HEK293 (cell line): Measurements from ENCODE around the gene INSYN2B.

ENCODE experiments used
- CTCF ChIA-PET: fragments of 350-600 bp; formaldehyde crosslinking; extraction: SDS; loops from one replicate; lab custom pipeline; 2021; ENCODE audit warnings: antibody characterized with exemption; lab: Yijun Ruan, JAX
- POLR2A ChIA-PET: fragments of 300-600 bp; formaldehyde crosslinking; extraction: SDS; loops from one replicate; lab custom pipeline; 2020; ENCODE audit warnings: antibody characterized with exemption, inconsistent platforms; lab: Yijun Ruan, JAX
- H3K27ac ChIP-seq: fragments of 200-500 bp; sonication (Bioruptor generic); 2 replicates; pipeline ENCODE4 v1.5.1; 2014; ENCODE audit warnings: low read depth, low read length, control low read depth, inconsistent platforms; ENCODE audit errors: extremely low read depth
- H3K36me3 ChIP-seq, 2 experiments: fragments of 200-500 bp in 1 of 2; sonication (Bioruptor generic) in 1 of 2; 1 replicate in 1 of 2; 2 replicates in 1 of 2; pipeline ENCODE4 v1.5.1; 2014 to 2017; ENCODE audit warnings: inconsistent platforms in 2 of 2, low read length in 2 of 2; ENCODE audit not compliant: control insufficient read depth in 2 of 2, insufficient read depth in 1 of 2
- H3K4me1 ChIP-seq: fragments of 200-500 bp; sonication (Bioruptor generic); 2 replicates; pipeline ENCODE4 v1.5.1; 2014; ENCODE audit warnings: mild to moderate bottlenecking, low read length, inconsistent platforms; ENCODE audit not compliant: control insufficient read depth, insufficient read depth
- H3K4me3 ChIP-seq: 2 replicates; pipeline ENCODE4 v1.5.1; 2011; ENCODE audit warnings: low read depth, mild to moderate bottlenecking, control low read depth, low read length, moderate library complexity
- H3K9me3 ChIP-seq: fragments of 200-500 bp; sonication (Bioruptor generic); 2 replicates; pipeline ENCODE4 v1.5.1; 2014; ENCODE audit warnings: low read depth, low read length, inconsistent platforms; ENCODE audit not compliant: control insufficient read depth, insufficient read depth
- ATF2 ChIP-seq: fragments of 450-650 bp; formaldehyde crosslinking; IDR thresholded peaks from 2 replicates; pipeline ENCODE4 v1.5.1; 2016; ENCODE audit warnings: missing biosample characterization, missing genetic modification characterization, low read depth
- GFI1B ChIP-seq: fragments of 450-650 bp; formaldehyde crosslinking; IDR thresholded peaks from 2 replicates; pipeline ENCODE4 v1.5.1; 2016; ENCODE audit warnings: missing biosample characterization, missing genetic modification characterization
- KLF10 ChIP-seq: fragments of 450-650 bp; IDR thresholded peaks from 2 replicates; pipeline ENCODE4 v1.5.1; 2018; ENCODE audit warnings: missing biosample characterization, mild to moderate bottlenecking, missing genetic modification characterization
- MYNN ChIP-seq: fragments of 450-650 bp; formaldehyde crosslinking; IDR thresholded peaks from 2 replicates; pipeline ENCODE4 v1.5.1; 2016; ENCODE audit warnings: missing biosample characterization, missing genetic modification characterization, borderline replicate concordance
- ZBTB10 ChIP-seq: fragments of 450-650 bp; formaldehyde crosslinking; IDR thresholded peaks from 2 replicates; pipeline ENCODE4 v1.5.1; 2016; ENCODE audit warnings: missing biosample characterization, missing genetic modification characterization
- ZBTB17 ChIP-seq: fragments of 450-650 bp; formaldehyde crosslinking; IDR thresholded peaks from 2 replicates; pipeline ENCODE4 v1.5.1; 2016; ENCODE audit warnings: missing biosample characterization, missing genetic modification characterization
- ZBTB44 ChIP-seq: fragments of 450-650 bp; IDR thresholded peaks from 2 replicates; pipeline ENCODE4 v1.5.1; 2018; ENCODE audit warnings: missing biosample characterization, mild to moderate bottlenecking, missing genetic modification characterization
- ZBTB8A ChIP-seq: fragments of 450-650 bp; formaldehyde crosslinking; IDR thresholded peaks from 2 replicates; pipeline ENCODE4 v1.5.1; 2016; ENCODE audit warnings: missing biosample characterization, missing genetic modification characterization
- ZNF23 ChIP-seq: fragments of 450-650 bp; formaldehyde crosslinking; IDR thresholded peaks from 2 replicates; pipeline ENCODE4 v1.5.1; 2016; ENCODE audit warnings: missing biosample characterization, missing genetic modification characterization, borderline replicate concordance
- ZNF274 ChIP-seq, 2 experiments: fragments of 200-500 bp in 1 of 2; fragments of 450-650 bp in 1 of 2; sonication (Bioruptor generic) in 1 of 2; formaldehyde crosslinking in 1 of 2; IDR thresholded peaks; 2 replicates each; pipeline versions ENCODE4 v1.5.1 to v1.6.1; 2014 to 2016; ENCODE audit warnings: borderline replicate concordance in 1 of 2, inconsistent platforms in 1 of 2, low read length in 1 of 2, missing biosample characterization in 1 of 2, missing genetic modification characterization in 1 of 2
- ZNF335 ChIP-seq: fragments of 450-650 bp; formaldehyde crosslinking; conservative IDR thresholded peaks from 2 replicates; pipeline ENCODE4 v1.5.1; 2016; ENCODE audit warnings: missing biosample characterization, missing genetic modification characterization
- ZNF354C ChIP-seq: fragments of 450-650 bp; formaldehyde crosslinking; IDR thresholded peaks from 2 replicates; pipeline ENCODE4 v1.5.1; 2016; ENCODE audit warnings: missing biosample characterization, missing genetic modification characterization, low read depth, borderline replicate concordance
- ZNF366 ChIP-seq: fragments of 450-650 bp; formaldehyde crosslinking; conservative IDR thresholded peaks from 2 replicates; pipeline ENCODE4 v1.5.1; 2016; ENCODE audit warnings: missing biosample characterization, missing genetic modification characterization
- ZNF398 ChIP-seq: fragments of 450-650 bp; formaldehyde crosslinking; IDR thresholded peaks from 2 replicates; pipeline ENCODE4 v1.5.1; 2017; ENCODE audit warnings: missing biosample characterization, missing genetic modification characterization
- ZNF426 ChIP-seq: fragments of 450-650 bp; formaldehyde crosslinking; IDR thresholded peaks from 2 replicates; pipeline ENCODE4 v1.5.1; 2017; ENCODE audit warnings: missing biosample characterization, missing genetic modification characterization, mild to moderate bottlenecking, inconsistent platforms, moderate library complexity
- ZNF596 ChIP-seq: fragments of 450-650 bp; IDR thresholded peaks from 2 replicates; pipeline ENCODE4 v1.5.0; 2018; ENCODE audit warnings: missing biosample characterization, mild to moderate bottlenecking, missing genetic modification characterization, moderate library complexity
- ZSCAN5A ChIP-seq: fragments of 450-650 bp; formaldehyde crosslinking; IDR thresholded peaks from 2 replicates; pipeline ENCODE4 v1.5.1; 2016; ENCODE audit warnings: missing biosample characterization, missing genetic modification characterization

The INSYN2B gene

GRCh38 chr5:169978714-169979113, 1.6 kb downstream of the INSYN2B start:
- no peaks in the 10 kb centered on the region for H3K9me3 ChIP-seq
- no peaks in the 10 kb centered on the region for H3K4me1 ChIP-seq
- no peak overlapping the region for H3K4me3 ChIP-seq
- H3K36me3 ChIP-seq: no peaks in the 10 kb centered on the region
- no peak overlapping the region for H3K27ac ChIP-seq
- CTCF ChIA-PET: interaction anchor here (0.7 to 3.8 kb wide), 4 partner anchors 9 to 460 kb away, joined by 4 to 59 read pairs (median 17); no protein-coding TSS in a partner anchor
- TF ChIP-seq MYNN (tag by site-specific recombination) (no peak), ZNF274 (IDR thresholded peaks at IDR 0.05; ENCODE audit: low read length) (no peak), ZNF274 (tag by site-specific recombination; IDR thresholded peaks at IDR 0.05; ENCODE audit: borderline replicate concordance) (no peak), ZNF398 (no peak), ZBTB8A (tag by site-specific recombination) (no peak), ZNF596 (no peak), ATF2 (tag by site-specific recombination) (no peak), ZNF354C (no peak), GFI1B (tag by site-specific recombination) (no peak), ZBTB44 (tag by site-specific recombination) (no peak), ZNF335 (tag by site-specific recombination) (no peak), ZNF366 (no peak), ZNF23 (tag by site-specific recombination) (no peak)
- POLR2A ChIA-PET: no interaction called here

- H3K36me3 ChIP-seq: no peaks in the 10 kb centered on the region
- TF ChIP-seq ZSCAN5A: no peak
- no peak for TF ChIP-seq ZBTB10 (tag by site-specific recombination)
- no peak for TF ChIP-seq ZNF426 (tag by site-specific recombination)
- TF ChIP-seq ZNF354C: no peak
- no peak for TF ChIP-seq ZBTB17 (tag by site-specific recombination)
- TF ChIP-seq ZNF274 (IDR thresholded peaks at IDR 0.05; ENCODE audit: low read length): no peak
- no peak for TF ChIP-seq ZNF274 (tag by site-specific recombination; IDR thresholded peaks at IDR 0.05; ENCODE audit: borderline replicate concordance)
- TF ChIP-seq KLF10 (tag by site-specific recombination): no peak
- TF ChIP-seq, all 188 proteins: peak for 0
- H3K27ac ChIP-seq: no peak overlapping the region
- CTCF ChIA-PET: interaction anchor here (0.6 kb wide), 1 partner anchor 413 kb away, joined by 3 read pairs; no protein-coding TSS in a partner anchor
- POLR2A ChIA-PET: no interaction called here
- H3K9me3 ChIP-seq: no peaks in the 10 kb centered on the region
- no peaks in the 10 kb centered on the region for H3K4me1 ChIP-seq
- H3K4me3 ChIP-seq: no peak overlapping the region
Observed at GRCh38 chr5:169974121-169974770, 6.0 kb downstream of the INSYN2B start.
